ENCODE data around the gene ENO3.

ENO3 gene

DNA sequence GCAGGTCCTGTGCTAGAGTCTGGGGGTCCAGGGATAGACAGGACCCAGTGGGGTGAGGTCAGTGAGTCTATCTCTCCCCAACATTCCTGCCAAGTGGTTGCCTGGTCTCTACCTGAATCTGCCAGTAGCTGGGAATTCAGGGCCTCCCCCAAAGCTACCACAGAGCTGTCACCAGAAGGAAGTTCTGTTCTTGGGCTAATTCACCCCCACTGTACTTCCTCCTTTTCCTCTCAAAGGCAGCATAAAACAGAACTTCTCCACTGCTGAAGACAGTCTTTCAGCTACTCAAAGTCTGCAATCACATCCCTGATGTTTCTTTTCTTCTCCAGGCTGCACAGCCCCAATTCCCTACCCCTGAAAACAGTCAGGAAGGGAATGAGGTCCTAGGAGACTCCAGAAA is 27.8 kb downstream of the ENO3 start:
- DNase-seq, result no peak

DNA sequence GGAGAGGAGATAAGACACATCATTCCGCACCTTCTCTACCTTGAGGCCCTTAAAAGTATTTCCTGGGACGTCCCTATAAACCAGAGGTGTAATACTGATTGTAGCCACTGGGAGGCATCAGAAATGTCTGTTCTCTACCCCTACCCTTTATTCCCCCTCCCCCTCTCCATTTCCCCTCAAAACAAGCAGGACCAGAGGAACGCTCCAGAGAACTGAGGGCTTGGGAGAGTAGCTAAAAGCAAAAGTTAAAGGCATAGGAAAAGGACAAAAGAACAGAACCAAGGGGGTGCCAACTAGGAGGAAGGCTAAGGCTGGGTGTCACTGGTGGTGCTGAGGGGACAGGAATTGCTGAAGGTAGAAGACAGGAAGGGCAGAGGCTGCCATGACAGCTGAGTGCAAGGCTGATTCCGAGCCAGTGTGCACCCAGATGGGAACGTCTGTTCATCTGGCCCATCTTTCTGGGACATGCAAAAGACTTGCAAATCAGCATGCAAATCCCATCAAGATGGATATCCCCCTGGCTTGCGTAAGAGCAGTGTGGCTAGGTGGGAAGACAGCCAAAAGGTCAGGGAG is 29.8 kb downstream of the ENO3 start:
- DNase-seq, result peak; percentile 41

DNA sequence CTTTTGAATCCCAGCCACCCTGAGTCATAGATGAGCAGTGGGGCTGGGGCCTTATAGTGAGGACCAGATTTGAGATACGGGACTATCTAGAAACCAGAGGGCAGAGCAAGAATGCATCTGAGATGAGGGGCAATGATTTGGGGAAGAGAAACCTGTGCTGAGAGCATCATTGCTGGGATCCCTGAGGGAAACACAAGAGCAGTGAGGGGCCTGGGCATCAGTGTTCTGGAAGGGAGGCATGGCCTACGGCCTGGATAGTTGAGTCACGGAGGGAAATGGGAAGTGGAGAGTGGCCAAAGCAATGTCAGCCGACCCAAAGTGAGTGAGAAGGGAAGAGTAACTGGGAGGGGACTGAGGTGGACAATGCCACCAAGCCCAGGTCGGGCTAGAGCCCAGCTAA is 31.4 kb downstream of the ENO3 start:
- DNase-seq, result no peak

DNA sequence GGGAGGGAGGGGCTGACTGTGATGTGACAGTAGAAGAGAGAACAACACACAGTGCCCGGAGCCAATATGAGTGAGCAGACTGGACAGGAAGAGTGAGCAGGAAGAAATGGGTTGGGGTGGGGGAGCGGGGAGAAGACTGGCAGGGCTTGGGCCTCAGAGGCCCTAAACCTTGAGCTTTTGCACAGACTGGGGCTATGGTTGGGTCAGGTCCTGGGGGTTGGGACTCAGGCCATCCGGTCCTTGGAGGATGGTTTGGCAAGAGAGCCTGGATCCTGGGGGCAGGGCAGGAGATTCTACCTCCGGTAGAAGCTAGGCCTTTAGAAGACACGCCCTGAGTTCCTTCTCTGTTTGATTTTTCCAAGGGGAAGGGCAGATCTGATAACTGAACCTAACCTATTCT is 35.5 kb downstream of the ENO3 start:
- no peak for DNase-seq

DNA sequence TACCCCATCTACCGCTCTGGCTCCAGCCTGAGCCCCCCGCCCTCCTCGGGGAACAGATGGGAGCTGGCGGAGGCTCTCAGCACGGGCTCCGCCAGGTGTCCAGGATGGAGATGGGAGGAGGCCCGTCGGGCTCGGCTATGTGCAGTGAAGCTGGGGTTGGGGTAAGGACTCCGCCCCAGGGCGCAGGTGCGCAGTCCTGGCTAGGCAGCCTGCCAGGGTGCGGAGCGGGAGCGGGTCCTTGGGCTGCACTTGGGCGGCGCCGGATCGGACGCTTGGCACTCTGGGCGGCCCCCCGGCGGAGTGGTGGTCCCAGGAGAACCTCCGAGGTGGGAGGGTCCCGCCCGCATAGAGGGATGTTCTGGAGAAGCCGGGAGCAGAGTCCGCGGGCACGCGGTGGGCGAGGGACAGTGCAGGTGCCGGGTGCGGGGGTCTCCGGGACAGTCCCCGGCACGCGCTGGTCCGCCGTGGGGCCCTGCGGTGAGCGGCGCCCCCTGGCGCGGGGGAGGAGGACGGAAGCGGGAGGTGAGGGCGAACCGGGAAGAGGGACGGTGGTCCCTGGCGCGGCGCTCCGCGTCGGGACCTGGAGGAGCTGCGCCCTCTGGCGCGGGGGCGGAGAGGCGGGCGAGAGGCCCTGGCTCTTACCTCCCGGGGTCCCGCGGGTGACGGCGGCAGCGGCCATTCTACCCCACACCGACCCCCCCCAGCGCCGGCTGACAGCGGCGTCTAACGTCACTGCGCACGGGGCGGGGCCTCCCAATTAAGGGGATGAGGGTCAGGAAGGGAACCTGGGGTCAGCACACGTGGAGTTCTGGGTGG is 36.2 kb downstream of the ENO3 start, which contains the start of gene CAMTA2:
Gene CAMTA2 (minus strand): TSS at position 725 of the 816 bp plus-strand sequence. CDS start 1,453 bp downstream, outside the sequence.
- peak; percentile 87 for DNase-seq

DNA sequence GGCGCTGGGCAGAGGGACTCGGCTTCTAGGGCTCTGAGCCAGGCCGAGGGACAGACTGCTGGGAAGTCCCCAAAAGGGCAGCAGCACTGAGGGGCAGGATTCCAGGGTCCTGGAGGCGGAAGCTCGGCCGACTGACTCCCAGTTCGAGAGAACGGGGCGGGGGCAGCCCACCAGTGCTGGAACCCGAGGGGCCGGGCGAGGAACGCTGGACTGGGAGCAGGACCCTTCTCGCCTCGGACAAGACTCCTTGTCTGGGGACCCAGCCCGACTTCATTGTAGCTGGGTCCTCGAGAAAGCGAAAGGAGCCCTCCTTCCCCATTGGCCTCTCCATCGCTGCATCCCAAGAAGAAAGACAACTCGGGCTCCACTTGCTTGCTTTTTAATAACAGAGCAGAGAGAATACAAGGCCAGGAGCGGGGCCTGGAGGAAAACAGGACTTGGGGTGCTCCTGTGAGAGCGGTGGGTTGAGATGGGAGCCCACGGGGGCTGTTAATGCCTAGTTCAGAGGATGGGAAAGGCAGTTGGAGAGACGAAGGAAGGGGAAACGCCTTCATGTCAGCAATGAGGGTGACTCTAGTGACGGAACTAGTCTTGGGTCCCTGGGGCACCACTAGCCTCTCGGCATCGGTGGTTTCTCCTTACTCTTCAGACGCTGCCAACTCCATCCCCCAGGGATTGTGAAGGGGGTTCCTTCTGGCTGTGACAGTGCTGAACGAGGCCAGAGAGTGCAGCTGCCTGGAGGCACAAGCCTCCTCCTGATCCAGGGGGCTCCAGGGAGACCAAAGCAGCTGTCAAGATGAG is 37.0 kb downstream of the ENO3 start:
- peak; percentile 14 for DNase-seq

DNA sequence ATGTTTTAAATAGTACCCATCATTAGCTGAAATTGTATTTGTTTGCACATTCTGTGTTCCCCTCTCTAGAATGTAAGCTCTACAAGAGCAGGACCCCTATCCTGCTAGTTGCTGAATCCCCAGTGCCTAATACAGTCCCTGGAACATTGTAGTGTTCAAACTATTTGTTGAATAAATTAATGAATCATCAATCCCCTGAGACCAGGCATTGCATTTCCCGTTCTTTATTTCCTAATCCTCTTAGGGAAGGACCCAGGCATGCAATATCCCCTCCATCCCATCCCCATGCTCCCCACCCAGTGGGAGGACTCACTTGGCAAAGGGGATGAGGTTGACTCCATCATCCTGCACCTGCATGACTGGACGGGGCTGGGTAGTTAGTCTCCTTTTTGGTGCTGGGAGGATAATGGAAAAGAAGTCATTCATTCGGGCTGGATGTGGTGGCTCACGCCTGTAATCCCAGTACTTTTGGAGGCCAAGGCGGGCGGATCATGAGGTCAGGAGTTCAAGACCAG is 43.2 kb downstream of the ENO3 start:
- DNase-seq, result no peak

DNA sequence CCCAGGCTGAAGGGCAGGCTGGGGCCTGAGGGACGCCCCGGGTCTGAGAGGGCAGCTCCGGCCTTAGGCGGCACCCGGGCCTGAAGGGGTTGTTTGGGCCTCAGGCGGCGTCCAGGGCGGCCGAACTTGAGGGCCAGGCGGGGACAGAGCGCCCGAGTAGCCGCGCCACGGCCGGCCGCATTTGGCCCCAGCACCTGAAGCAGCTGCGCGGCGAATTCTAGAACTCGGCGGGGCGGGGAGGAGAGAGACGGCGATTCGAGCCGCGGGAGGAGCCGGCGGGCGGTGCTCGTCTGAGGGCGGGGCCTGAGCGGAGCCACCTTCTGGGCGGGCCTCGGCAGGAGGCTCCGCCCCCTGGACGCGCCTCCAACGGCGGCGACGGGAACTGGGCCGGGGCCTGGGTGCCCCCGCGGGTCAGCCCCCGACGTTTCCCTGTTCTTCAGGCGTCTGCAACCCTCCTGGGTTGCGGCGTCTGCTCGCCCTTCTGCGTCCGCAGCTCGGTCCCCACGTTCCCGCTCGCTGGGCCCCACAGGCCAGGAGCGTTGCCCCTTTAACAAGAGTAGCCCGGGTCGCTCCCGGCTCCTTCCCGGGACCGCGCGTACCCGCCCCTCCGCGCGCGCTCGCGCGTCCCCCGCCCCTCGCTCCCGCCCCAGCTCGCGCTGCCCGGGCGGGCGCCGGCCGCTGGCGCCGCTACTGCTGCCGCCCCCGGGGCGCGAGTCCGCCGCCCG is 46.5 kb downstream of the ENO3 start, which contains the start of the genes INCA1 and KIF1C:
Gene INCA1 (minus strand): TSS at position 221 of the 725 bp plus-strand sequence. CDS start 3,085 bp downstream, outside the sequence.
Gene KIF1C (plus strand): TSS at position 649 of the 725 bp plus-strand sequence. CDS start 2,297 bp downstream, outside the sequence.
- peak; percentile 89 for DNase-seq

DNA sequence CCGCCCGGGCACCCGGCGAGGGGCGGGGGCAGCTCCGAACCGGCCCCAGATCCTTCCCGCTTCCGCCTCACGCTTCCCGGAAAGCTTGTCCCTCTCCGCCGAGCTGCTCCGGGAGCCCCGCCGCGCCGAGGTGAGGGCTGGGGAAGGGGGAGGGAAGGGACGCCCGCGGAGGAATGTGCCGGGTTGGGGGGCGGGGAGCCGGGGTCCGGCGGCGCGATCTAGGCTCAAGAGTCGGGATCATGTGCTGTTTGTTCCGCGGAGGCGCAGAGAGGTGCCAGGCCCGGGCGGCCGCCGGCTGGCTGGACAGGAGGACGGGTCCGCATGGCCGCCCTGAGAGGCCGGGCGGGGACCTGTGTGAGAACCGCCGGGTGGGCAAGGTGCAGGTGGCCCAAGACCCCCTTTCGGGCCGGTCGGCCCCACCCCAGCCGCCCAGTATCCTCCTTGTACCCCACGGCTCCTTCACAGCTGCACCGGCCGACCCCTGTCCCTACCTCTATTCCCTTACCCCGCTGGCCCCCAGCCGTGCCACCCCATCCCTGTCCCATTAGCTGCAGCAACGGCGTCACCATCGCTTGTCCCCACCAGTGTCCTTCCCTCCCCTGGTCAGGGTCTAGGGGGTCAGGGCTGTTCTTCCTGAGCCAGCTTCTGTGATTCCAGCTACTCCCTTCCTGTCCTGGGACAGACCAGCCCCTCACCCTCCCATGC is 47.3 kb downstream of the ENO3 start:
- DNase-seq, result no peak

DNA sequence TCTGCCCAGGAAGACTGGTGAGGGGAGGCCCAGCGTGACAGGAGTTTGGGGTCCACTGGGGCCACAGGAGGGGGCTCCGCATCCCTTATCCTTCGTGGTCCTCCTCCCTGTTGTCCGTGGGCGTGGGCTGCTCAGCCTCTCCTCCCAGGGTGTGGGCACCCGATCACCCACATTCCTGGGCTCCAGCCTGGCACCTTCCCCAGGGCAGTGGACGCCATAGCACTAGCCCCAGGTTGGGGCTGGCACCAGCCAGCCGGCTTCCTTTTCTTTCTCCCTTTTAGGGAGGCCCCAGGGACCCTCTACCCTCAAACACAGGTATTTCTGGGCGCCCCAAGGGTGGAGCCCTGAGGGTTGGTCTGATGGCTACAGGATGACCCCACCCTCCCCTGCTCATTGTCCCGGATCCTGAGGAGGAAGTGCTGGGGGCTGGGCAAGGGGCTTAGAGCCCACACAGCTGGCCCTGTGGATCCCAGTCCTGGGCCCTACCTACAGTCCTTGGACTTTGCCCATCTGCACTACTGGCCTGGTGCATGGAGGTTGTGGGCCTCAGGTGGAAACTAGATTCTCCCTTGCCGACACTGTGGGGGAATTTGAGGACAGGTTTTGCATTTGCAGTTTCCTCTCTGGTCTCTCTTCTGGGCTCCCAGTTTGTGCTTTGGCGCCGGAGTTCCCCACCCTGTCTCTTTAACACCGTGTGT is 48.0 kb downstream of the ENO3 start:
- no peak for DNase-seq

DNA sequence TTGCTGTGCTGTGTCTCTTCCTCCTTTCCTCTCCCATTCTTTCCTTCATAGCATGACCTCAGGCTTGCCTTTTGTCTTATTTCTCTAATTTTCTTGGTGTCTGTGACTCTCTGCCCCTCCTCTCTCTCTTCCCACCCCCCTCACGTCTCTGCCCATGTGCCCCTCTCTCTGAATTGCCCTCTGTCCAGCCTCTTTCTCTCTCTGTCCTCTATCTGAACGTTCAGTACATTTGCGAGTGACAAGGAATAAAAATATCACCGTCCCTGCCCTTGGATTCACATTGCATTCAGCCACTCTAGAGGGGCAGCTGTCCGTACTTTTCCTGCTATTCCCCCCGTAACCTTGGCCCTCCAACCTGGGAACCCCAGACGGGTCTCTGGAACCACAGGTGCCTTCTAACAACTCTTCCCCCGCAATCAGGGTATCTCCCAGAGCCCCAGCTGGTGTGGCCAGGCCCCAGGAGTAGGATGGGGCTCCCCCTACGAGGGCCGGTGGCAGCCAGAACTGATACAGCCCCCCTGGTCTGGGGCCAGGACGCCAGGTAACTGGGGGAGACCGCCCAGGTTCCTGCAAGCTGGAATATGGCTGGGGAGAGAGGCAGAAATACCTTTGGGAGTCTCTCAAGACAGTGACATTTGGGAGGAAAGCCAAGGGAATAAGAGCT is 48.6 kb downstream of the ENO3 start:
- DNase-seq, result no peak

DNA sequence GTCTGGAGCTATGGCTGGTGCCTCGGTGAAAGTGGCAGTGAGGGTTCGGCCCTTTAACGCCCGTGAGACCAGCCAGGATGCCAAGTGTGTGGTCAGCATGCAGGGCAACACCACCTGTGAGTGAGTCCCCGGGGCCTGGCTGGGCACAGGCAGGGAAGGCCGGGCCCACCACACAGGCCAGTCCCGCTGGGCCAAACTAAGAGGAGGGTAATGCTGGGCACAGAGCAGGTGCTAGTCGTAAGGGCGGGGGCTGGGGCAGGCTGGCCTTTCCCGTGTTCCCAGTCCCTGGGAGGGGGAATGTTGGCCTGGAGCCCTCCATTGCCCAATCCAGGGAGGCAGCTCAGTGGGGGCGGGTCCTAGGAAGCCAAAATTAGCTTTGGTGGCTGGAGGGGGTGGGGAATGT is 49.3 kb downstream of the ENO3 start:
- DNase-seq, result no peak

DNA sequence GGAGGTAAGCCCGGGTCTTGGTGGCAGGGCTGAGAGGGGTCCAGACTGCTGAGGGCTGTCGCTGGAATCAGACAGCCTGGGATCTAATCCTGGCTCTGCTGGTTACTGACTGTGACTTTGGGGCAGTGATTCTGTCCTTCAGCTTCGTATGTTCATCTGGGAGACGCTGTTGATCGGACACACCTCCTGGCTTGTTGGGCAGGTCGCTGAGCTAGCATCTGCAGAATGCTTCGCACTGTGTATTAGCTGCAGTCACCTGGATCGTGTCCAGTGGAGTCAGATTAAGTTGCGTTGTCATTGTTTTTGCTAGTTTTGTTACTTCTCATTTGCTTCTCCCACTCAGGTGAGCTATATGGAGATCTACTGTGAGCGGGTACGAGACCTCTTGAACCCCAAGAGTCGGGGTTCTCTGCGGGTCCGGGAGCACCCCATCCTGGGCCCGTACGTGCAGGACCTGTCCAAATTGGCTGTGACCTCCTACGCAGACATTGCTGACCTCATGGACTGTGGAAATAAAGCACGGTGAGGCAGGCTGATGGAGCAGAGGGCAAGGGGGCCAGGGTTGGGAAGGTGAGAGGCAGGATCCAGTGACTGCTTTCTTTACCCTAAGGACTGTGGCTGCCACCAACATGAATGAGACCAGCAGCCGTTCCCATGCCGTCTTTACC is 51.3 kb downstream of the ENO3 start:
- no peak for DNase-seq

DNA sequence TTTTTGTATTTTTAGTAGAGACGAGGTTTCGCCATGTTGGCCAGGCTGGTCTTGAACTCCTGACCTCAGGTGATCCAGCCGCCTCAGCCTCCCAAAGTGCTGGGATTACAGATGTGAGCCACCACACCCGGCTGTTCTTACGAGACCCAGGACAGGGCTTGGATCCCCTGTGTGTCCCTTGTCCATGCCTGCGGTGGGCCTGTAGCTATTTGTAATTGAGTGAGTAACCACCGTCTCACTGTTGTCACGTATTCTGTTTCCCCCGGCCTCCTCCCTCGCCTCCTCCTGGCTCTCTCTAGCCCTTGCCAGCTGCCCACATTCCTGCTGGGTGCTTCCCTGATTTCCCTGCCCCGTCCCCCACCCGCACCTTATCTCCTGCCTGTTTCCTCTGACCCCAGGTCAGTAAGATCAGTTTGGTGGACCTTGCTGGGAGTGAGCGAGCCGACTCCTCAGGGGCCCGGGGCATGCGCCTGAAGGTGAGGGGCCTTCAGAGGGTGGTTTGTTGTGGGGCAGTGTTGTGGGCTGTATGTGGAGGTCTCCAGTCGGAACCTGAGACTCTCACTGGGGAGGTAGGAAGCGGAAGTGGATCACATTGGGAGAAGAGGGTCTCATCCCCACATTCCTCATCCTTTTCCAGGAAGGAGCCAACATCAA is 52.4 kb downstream of the ENO3 start:
- no peak for DNase-seq

Data from NCI-H69 (cell line).